Body of pancreas (tissue), 4 donors: Measurements from ENCODE around the gene TMEM39A. TPM values are rescaled to one million over a fixed set of nuclear protein-coding genes. Genes with fewer than 3 reads are reported as not detected.

Experiments
- ATAC-seq: fragments of 150-250 bp; one replicate; pipeline ENCODE4 v1.9.1; 2016
- DNase-seq, 4 donors: peaks; one replicate each; pipeline ENCODE4 v3.0.0-alpha.2; 2019
- H3K27ac ChIP-seq, 4 donors: fragments of 200-600 bp; sonication (generic); 1 replicate in 3 of 4; 2 replicates in 1 of 4; pipeline versions ENCODE4 v1.5.1 to v1.6.1; 2016 to 2019; ENCODE audit warnings: mild to moderate bottlenecking in 1 of 4, mixed read lengths in 1 of 4, moderate library complexity in 1 of 4
- H3K27me3 ChIP-seq, 2 donors: fragments of 200-600 bp; sonication (generic); one replicate each; pipeline ENCODE4 v1.6.0; 2016; ENCODE audit warnings: mild to moderate bottlenecking in 1 of 2
- H3K36me3 ChIP-seq, 2 donors: fragments of 200-600 bp; sonication (generic); replicated peaks in 1 of 2; 2 replicates each; pipeline ENCODE4 v1.5.1; 2016; ENCODE audit warnings: low read depth in 2 of 2; ENCODE audit not compliant: insufficient read depth in 1 of 2
- H3K4me1 ChIP-seq: fragments of 200-600 bp; sonication (generic); one replicate; pipeline ENCODE4 v1.6.0; 2016
- H3K4me3 ChIP-seq, 2 donors: fragments of 200-600 bp; sonication (generic); 1 replicate in 1 of 2; 2 replicates in 1 of 2; pipeline ENCODE4 v1.5.1; 2016 to 2019
- H3K9me3 ChIP-seq, 3 donors: fragments of 200-600 bp; sonication (generic); 1 replicate in 2 of 3; 2 replicates in 1 of 3; pipeline ENCODE4 v1.5.1; 2016
- POLR2A ChIP-seq, 3 donors: fragments of 450-650 bp; IDR thresholded peaks; one replicate each; pipeline ENCODE4 v1.6.1; 2016; ENCODE audit warnings: antibody characterized with exemption in 3 of 3, mild to moderate bottlenecking in 2 of 3
- WGBS, 2 donors: methylation state at CpG; one replicate each; pipeline ENCODE4 v1.1.5; 2017; 5-methylcytosine and 5-hydroxymethylcytosine counted together
- intact Hi-C: fragments of 100-400 bp; cut with DNase I; formaldehyde crosslinking; loops from one replicate; pipeline ENCODE4 v1.15.1; 2023
- total RNA-seq, 2 donors: library from RNA; depleted of rRNA; stranded (reverse); fragments of >200 nt; gene quantifications; one replicate each; pipeline ENCODE4 v1.1.0, GENCODE V29; 2016
- TF ChIP-seq, protein P1 (sequence below), 7 experiments: fragments of 450-650 bp in 4 of 7; fragments of 200-600 bp in 3 of 7; sonication (generic) in 3 of 7; IDR thresholded peaks; one replicate each; pipeline ENCODE4 v1.5.1; 2016 to 2019; ENCODE audit warnings: antibody characterized with exemption in 7 of 7

The TMEM39A gene, protein sequence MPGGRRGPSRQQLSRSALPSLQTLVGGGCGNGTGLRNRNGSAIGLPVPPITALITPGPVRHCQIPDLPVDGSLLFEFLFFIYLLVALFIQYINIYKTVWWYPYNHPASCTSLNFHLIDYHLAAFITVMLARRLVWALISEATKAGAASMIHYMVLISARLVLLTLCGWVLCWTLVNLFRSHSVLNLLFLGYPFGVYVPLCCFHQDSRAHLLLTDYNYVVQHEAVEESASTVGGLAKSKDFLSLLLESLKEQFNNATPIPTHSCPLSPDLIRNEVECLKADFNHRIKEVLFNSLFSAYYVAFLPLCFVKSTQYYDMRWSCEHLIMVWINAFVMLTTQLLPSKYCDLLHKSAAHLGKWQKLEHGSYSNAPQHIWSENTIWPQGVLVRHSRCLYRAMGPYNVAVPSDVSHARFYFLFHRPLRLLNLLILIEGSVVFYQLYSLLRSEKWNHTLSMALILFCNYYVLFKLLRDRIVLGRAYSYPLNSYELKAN
- total RNA-seq, result 10 to 100 TPM; 50.1 to 85.4 TPM

DNA sequence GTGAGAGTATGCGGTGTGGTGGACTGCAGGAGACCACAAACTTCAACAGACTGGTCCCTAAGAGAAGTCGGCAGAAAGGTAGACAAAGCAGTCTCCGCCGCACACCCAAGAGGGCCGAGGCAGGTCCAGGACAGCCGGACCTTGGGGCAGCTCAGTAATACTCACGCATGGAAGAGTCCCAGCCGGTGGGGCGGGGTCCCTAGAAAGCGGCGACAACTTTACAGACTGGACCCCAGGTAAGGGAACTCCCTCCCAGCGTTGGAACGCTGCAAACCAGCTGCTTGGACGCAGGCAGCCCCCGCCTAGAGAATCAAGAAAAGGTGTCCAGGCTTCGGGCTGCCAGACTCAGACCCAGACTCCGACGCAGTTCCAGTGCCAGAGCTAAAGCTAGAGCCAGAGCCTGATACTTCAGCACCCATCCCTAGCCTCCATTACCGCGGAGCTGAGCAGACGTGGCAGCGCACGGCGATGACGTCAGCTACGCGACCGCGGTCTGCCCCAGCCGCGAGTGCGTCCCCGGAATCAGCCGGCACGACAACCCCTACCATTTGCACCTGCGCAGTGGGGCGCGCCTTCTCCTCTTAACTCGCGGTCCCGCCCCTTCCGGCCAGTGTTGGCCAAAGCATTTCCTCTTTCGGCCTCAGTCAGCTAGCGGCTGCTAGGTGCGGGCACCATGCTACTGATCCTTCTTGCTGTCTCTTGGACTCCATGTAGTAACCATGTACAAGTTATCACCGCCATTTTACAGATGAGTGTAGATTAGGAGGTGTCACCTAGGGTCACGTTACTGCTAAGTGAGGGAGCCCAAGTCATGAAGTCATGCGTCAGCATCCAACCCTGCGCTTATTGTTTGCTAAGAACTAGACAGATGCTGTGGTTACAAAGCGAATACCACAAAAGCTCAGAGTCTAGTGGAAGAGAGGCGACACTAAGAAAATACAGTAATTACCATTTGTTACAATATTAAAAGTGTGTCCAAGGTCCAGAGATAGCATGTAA is at the start of gene TMEM39A:
Gene TMEM39A (minus strand): TSS at position 445 of the 999 bp plus-strand sequence. CDS start 1,541 bp downstream, outside the sequence.
- Histone ChIP-seq H3K36me3 (peaks cover 0 to 6% of the 10 kb centered on the region in 2 donors), H3K9me3 (no peaks in the 10 kb centered on the region), H3K27ac (peak within 1 kb of the TSS; percentile 76 to 97 (median 87)), H3K27me3 (no peaks in the 10 kb centered on the region), H3K4me3 (peak within 1 kb of the TSS; percentile 90 to 98), H3K4me1 (peaks cover 41% of the 10 kb centered on the region)
- intact Hi-C loops, result no loop called here
- 5 to 9% methylated on average over 27 to 51 of the region's 51 CpGs for WGBS, 2 donors
- DNase-seq (peak; percentile 100), ATAC-seq (peak; percentile 99)
- TF ChIP-seq, protein P1, sequence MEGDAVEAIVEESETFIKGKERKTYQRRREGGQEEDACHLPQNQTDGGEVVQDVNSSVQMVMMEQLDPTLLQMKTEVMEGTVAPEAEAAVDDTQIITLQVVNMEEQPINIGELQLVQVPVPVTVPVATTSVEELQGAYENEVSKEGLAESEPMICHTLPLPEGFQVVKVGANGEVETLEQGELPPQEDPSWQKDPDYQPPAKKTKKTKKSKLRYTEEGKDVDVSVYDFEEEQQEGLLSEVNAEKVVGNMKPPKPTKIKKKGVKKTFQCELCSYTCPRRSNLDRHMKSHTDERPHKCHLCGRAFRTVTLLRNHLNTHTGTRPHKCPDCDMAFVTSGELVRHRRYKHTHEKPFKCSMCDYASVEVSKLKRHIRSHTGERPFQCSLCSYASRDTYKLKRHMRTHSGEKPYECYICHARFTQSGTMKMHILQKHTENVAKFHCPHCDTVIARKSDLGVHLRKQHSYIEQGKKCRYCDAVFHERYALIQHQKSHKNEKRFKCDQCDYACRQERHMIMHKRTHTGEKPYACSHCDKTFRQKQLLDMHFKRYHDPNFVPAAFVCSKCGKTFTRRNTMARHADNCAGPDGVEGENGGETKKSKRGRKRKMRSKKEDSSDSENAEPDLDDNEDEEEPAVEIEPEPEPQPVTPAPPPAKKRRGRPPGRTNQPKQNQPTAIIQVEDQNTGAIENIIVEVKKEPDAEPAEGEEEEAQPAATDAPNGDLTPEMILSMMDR (IDR thresholded peaks at IDR 0.05), result peak in 4 of 7 experiments; percentile 34 to 46 (median 40)
- peak; percentile 90 to 98 (median 98) for TF ChIP-seq POLR2A (IDR thresholded peaks at IDR 0.05)

- Histone ChIP-seq H3K27ac (no peak overlapping the region), H3K9me3 (no peaks in the 10 kb centered on the region), H3K27me3 (no peaks in the 10 kb centered on the region), H3K4me3 (no peak overlapping the region), H3K4me1 (no peaks in the 10 kb centered on the region), H3K36me3 (peaks cover 0 to 14% of the 10 kb centered on the region in 2 donors)
- TF ChIP-seq, protein P1 (IDR thresholded peaks at IDR 0.05), result no peak
- no peak for TF ChIP-seq POLR2A (IDR thresholded peaks at IDR 0.05)
- ATAC-seq (no peak), DNase-seq (no peak)
- intact Hi-C loops, result no loop called here
Measured at GRCh38 chr3:119510690-119511089, 47.3 kb upstream of the TMEM39A start.

- Histone ChIP-seq H3K4me1 (no peaks in the 10 kb centered on the region), H3K27me3 (no peaks in the 10 kb centered on the region), H3K36me3 (peaks cover 0 to 14% of the 10 kb centered on the region in 2 donors), H3K4me3 (no peak overlapping the region), H3K27ac (no peak overlapping the region), H3K9me3 (no peaks in the 10 kb centered on the region)
- ATAC-seq (no peak), DNase-seq (no peak)
- intact Hi-C loops, result loop anchor here (10.0 kb wide), 1 partner anchor 66 kb away; the partner anchor contains the start of gene ADPRH
- 76 to 85% methylated on average over 1 of the region's 1 CpG for WGBS, 2 donors
- TF ChIP-seq, protein P1 (IDR thresholded peaks at IDR 0.05), result no peak
- no peak for TF ChIP-seq POLR2A (IDR thresholded peaks at IDR 0.05)
Measured at GRCh38 chr3:119508172-119508845, 44.9 kb upstream of the TMEM39A start.

DNA sequence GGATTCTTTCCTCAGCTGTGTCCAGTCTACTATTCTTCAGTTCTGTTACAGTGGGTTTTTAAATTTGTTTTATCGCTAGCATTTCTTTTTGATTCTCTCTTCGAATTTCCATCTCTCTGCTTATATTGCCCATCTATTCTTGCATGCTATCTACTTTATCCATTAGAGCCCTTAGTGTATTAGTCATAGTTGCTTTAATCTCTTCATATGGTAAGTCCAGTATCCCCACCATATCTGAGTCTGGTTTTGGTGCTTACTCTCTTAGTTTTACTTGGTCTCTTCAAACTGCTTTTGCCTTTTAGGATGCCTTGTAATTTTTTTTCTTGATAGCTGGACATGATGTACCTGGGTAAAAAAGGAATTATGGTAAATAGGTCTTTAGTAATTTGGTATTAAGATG is 44.0 kb upstream of the TMEM39A start:
- DNase-seq, result no peak
- H3K9me3 ChIP-seq, result no peaks in the 10 kb centered on the region
- H3K36me3 ChIP-seq, result peaks cover 0 to 14% of the 10 kb centered on the region in 2 donors
- H3K27ac ChIP-seq, result no peak overlapping the region
- intact Hi-C loops, result loop anchor here (10.0 kb wide), 1 partner anchor 67 kb away; the partner anchor contains the start of gene ADPRH
- no peaks in the 10 kb centered on the region for H3K4me1 ChIP-seq
- no peak overlapping the region for H3K4me3 ChIP-seq
- no peak for TF ChIP-seq POLR2A (IDR thresholded peaks at IDR 0.05)
- TF ChIP-seq, protein P1 (IDR thresholded peaks at IDR 0.05), result no peak
- ATAC-seq, result no peak
- H3K27me3 ChIP-seq, result no peaks in the 10 kb centered on the region
- WGBS, 2 donors, result 87 to 94% methylated on average over 2 of the region's 2 CpGs
